NOMO-1 (cell line): ENCODE results near the gene GLCCI1.

Source experiments
- DNase-seq, 2 experiments: peaks; one replicate each; lab custom pipeline; 2025; ENCODE audit not compliant: unreplicated experiment in 2 of 2; lab: John Stamatoyannopoulos, UW

GLCCI1 gene

GRCh38 chr7:7959979-7960670 lies 8.5 kb upstream of the GLCCI1 start:
- DNase-seq: no peak

DNA sequence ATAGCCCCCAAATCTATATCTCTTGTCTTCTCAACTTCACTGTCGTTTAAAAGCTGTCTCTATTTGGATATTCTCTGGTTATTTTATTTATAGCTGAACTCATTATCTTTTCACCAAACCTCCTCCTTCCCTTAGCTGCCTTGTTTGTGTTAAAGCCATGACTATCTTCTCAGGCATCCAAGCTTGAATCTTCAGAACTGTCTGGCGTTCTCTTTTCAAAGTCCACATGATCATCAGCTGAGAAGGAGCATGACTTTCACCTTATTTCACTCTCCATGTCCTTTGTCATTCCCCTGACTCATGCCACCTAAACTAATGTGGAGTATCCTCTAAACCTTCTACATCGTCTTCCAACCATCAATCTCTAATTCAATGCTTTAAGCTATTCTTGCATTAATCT lies 5.7 kb upstream of the GLCCI1 start:
- no peak for DNase-seq

DNA sequence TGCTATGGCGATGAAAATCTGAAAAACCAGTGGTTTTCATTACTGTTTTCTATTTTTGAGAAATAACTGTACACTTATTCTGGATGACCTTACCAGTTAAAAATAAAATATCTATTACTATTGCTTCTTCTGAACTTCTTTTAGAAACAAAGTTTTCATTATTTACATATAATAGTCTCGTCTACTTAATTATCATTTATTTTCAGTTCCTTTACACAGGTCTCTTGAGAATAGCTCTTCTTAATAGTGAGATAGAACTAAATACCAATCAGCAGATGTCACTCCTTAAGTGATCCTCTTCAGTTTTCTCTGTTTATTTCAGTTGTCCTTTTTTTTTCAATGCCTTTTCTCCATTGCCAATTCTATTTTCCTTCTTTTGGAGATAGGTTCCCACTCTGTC lies 4.3 kb upstream of the GLCCI1 start:
- DNase-seq: no peak

- no peak for DNase-seq
Observed at GRCh38 chr7:7964691-7965090, 3.9 kb upstream of the GLCCI1 start.

DNA sequence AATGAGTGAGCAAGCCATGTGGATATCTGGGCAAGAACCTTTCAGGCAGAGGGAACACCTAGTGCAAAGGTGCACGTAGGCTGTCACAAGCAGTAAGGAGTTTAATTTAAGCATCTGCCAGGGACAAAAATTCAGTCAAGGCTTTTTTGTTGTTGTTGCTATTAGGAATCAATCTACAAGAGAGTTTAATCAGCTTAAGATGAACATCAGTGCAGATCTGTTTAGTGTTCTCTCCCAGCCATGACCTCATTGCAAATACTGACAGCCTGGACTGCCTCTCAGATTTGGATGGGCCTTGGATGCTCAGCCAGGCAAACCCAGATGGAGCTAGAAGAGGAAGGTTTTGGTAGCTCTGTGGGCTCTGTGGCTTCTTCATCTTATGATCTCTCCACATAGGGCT lies 3.3 kb upstream of the GLCCI1 start:
- DNase-seq: no peak

DNA sequence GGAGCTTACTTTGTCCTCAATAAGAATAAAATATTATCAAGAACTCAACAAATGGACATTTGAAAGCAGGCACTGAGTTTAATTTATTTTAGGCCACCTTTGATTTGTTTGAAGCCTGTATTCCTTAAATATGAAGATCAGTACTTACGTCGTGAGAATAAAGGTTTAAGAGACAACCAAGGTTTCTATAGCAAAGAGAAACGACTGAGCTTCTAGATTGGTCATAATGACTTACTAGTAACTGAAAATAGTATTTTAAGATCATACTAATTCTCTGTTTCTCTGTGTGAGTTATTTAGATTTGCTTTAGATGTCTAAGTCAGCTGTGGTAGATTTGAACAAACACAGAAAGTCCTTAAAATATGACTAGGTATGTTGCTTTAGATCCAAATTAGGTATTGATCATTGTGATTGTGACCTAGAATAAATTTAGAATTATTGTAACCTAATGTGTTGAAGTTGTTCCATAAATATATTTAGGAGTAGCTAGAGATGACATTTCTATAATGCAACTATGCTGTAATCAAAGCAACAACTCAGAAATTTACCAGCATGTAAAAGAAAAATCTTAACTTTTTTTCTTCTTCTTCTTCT lies 2.4 kb upstream of the GLCCI1 start:
- DNase-seq: no peak

DNA sequence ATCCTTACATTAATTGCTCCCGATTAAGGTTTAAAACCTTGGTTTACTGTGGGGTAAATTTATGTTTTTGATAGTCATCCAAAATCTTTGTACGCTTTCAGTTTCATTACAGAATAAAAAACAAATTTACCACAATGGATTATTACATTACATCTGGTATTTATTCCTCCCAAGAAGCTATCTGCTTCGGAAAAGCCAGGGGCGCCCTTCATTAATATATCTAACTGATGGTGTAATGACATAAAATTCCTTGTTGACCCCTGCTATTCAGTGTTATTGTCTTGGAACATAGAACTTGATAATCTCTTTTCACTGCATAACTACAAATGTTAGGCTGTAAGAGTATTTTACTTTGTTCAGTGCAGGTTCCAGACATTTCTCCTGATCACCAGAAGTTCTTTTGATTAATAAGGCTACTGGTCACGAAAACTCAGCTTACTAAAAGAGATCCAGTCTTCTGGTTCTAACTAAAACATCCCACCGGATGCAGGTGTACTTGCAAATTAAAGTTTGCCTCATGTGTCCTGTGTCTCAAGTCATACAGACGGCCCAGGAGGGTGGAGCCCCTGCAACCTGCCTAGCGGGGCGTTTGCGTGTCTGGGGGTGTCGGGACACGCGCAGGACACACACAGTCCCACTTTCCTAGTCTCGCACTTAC lies 581 bp upstream of the GLCCI1 start:
- DNase-seq: no peak

- peak; percentile 27 to 58 for DNase-seq
Observed at GRCh38 chr7:7969306-7970236, 975 bp downstream of the GLCCI1 start.

DNA sequence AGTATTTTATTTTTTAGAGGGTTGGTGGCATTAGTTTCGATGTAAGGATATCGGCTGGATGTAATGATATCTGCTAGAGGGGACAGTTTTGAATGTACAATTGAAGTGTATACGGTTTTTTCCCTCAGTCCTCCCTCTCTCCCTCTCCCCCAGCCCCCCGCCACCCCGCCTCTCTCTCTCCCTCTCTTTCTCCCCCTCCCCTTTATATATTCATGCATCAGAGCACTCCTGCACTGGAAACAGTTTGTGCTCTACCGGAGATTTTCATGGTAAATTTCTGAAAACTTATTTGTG lies 1.6 kb downstream of the GLCCI1 start:
- no peak for DNase-seq

DNA sequence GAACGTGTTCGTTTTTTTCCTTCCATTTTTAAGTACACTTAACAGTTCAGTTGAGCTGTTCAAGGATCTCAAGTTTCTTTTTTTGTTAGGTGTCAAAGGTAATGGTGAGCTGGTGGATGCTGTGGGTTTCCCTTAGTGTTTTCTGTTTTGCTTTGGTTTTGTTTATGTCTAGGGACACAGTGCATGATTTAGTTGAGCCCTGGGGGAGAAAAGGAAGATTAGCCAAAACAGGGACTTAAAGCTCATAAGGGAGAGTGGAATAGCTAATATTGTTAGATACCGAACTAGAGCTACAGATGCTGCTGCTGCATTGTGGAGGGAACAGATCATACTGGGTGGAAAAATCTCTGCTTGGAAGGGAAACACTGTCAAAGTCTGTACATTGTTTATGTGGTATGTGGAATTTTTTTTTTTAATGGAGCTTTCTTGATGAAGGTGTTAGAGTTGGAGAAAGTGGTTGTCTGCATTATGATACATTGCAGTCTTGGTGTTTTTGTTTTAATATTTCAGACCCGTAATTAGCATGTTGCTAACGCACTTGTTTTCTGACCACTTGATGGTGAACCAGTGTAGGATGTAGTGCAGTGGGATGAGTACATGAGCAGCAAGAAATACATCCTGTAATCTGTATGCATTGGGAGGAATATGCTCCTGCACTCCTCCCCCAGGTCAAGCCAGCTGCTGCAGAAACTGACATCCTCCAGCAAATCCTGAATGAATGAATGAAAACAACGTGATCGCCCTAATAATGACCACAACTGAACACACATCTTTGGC lies 2.1 kb downstream of the GLCCI1 start:
- DNase-seq: no peak

DNA sequence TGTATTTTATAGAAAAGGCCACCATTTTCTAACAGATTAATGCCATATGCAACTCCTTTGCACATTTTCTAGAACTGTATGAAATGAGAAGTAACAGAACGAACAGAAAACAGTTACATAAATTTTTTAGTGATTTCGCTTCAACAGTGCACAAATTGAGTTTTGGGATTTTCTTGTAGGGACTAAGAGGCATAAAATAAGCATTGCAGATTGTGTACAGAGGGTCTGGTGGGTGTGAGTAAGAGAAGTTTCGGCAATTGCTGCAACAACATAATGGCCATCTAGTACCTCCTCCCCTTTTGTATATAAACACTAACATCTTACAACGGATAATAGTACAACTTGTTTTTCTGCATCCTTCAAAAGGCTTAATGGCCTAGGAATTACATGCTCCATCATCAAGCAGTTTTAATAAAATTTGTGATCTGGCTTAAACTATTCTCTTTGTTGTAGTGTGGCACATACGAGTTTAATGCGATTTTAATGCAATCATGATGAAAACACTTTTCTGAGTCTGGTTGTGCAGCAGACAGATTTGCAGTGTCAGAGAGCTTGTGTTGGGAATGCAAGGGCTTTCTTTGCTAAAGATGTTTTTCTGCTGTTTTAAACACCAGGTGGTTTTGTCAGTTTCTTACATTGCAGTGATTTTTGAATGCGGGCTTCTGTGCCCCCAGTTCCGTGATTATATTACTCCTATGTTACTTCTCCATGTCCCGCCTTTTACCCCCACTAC lies 2.9 kb downstream of the GLCCI1 start:
- DNase-seq: no peak

GRCh38 chr7:7972128-7972527 lies 3.5 kb downstream of the GLCCI1 start:
- no peak for DNase-seq

- DNase-seq: no peak
Observed at GRCh38 chr7:7972922-7973594, 4.5 kb downstream of the GLCCI1 start.

GRCh38 chr7:7976677-7977076 lies 8.1 kb downstream of the GLCCI1 start:
- DNase-seq: no peak

GRCh38 chr7:7977774-7978173 lies 9.2 kb downstream of the GLCCI1 start:
- no peak for DNase-seq

DNA sequence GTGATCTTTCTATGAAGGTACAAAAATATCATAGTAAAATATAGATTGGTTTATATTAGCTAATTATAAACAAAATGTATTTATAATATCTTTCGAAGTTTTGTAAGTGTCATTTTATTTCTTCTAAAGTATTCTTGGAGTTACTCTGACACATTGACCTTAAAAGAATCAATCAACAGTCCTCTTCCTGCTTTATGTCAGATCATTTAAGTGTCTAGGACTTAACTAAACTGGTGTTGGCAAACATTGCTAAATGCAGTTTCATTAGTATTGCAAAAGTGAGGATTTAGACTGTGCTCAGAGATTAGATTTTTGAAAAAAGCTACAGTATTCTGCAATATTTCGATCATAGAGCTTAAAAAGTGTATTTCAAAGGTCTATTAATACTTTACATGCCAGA lies 10.3 kb downstream of the GLCCI1 start:
- DNase-seq: peak; percentile 22 to 68

DNA sequence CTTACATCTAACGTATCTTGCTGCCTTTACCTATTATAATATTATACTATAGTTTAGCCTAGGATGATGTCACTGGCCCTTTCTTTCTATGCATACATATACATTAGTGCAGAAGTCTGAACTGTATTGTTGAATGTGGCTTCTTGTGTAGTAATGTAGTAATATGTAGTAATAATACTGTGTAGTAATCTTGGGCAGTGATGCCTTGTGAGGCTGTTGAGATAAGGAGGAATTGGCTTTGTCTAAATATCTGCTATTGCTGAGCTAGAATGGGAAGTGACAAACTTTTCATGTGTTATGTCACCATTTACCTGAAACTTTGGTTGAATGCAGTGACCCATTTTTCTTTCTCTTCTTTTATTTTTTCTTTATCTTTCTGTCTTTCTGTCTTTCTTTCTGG lies 11.0 kb downstream of the GLCCI1 start:
- DNase-seq: peak; percentile 41 to 42

- no peak for DNase-seq
Observed at GRCh38 chr7:7980134-7980533, 11.5 kb downstream of the GLCCI1 start.

GRCh38 chr7:7982904-7983303 lies 14.3 kb downstream of the GLCCI1 start:
- DNase-seq: no peak
